ENCODE data around the gene BRF1.
A peak's percentile ranks its signal among the peaks of the same experiment; 100 is the strongest.

The BRF1 gene

GRCh38 chr14:105257464-105257863 lies 43.3 kb downstream of the BRF1 start:
- DNase-seq, result no peak

GRCh38 chr14:105256292-105256960 lies 44.4 kb downstream of the BRF1 start:
- no peak for DNase-seq

GRCh38 chr14:105255021-105255507 lies 45.7 kb downstream of the BRF1 start:
- DNase-seq, result no peak

- no peak for DNase-seq
These were observed 47.5 kb downstream of the BRF1 start for GRCh38 chr14:105253329-105253682.

- no peak for DNase-seq
These were observed 48.1 kb downstream of the BRF1 start for GRCh38 chr14:105252552-105253328.

- DNase-seq, result no peak
These were observed 48.9 kb downstream of the BRF1 start for GRCh38 chr14:105251920-105252319.

- DNase-seq, result no peak
These were observed 49.8 kb downstream of the BRF1 start for GRCh38 chr14:105250986-105251385.

GRCh38 chr14:105250008-105250366 lies 50.8 kb downstream of the BRF1 start:
- DNase-seq, result no peak

- DNase-seq, result no peak
These were observed 51.4 kb downstream of the BRF1 start for GRCh38 chr14:105249182-105250007.

- DNase-seq, result peak; percentile 88
These were observed 52.2 kb downstream of the BRF1 start, which contains the start of gene BTBD6 for GRCh38 chr14:105248368-105249181. Gene BTBD6, plus strand, starts transcription at chr14:105248533. Its CDS starts 179 bp downstream, at chr14:105248712.

- DNase-seq, result no peak
These were observed 53.0 kb downstream of the BRF1 start for GRCh38 chr14:105247715-105248367.

- no peak for DNase-seq
These were observed 53.8 kb downstream of the BRF1 start for GRCh38 chr14:105247026-105247425.

- no peak for DNase-seq
These were observed 56.5 kb downstream of the BRF1 start for GRCh38 chr14:105244334-105244733.

- DNase-seq, result no peak
These were observed 59.2 kb downstream of the BRF1 start for GRCh38 chr14:105241641-105242040.

GRCh38 chr14:105240811-105241576 lies 59.8 kb downstream of the BRF1 start:
- DNase-seq, result no peak

GRCh38 chr14:105229099-105229655 lies 71.6 kb downstream of the BRF1 start:
- no peak for DNase-seq

GRCh38 chr14:105228562-105228961 lies 72.2 kb downstream of the BRF1 start:
- DNase-seq, result no peak

- no peak for DNase-seq
These were observed 73.5 kb downstream of the BRF1 start for GRCh38 chr14:105227346-105227745.

GRCh38 chr14:105226198-105226597 lies 74.6 kb downstream of the BRF1 start:
- no peak for DNase-seq

GRCh38 chr14:105224845-105225570 lies 75.8 kb downstream of the BRF1 start:
- DNase-seq, result no peak

Data from stimulated activated CD4-positive, alpha-beta T cell treated with anti-CD3 and anti-CD28 coated beads, Interleukin-1b, Interleukin-23, amount 100 ng/mL, for 48 hours (primary cell).